ENCODE results near the gene INPP5D. TPM values are rescaled to one million over a fixed set of nuclear protein-coding genes. Genes with fewer than 3 reads are reported as not detected.

INPP5D gene
- total RNA-seq, 4 donors from 2014 or later: 7.8 to 40.4 (median 26.1) TPM

GRCh38 chr2:233072838-233073237 lies 12.7 kb downstream of the INPP5D start:
- TF ChIP-seq EP300 (IDR thresholded peaks at IDR 0.05; ENCODE audit: low read depth) (no peak), POLR2A (IDR thresholded peaks at IDR 0.05) (no peak), POLR2AphosphoS5 (IDR thresholded peaks at IDR 0.05) (no peak), CTCF (IDR thresholded peaks at IDR 0.05) (no peak)
- peaks cover 0 to 6% of the 10 kb centered on the region in 2 donors for H3K9me3 ChIP-seq
- H3K36me3 ChIP-seq: no peaks in the 10 kb centered on the region
- peaks cover 0 to 34% (median 6%) of the 10 kb centered on the region in 4 donors for H3K4me1 ChIP-seq
- no peak overlapping the region for H3K4me3 ChIP-seq
- in situ Hi-C loops (cut with MboI; ENCODE audit: low pct_ligation_motif_present in 1 of 4, low pct_unique_long_range_greater_than_20kb in 1 of 4, low sequenced_read_pairs in 3 of 4) (no loop called here), intact Hi-C loops (cut with DNase I; ENCODE audit: low total_unique reads) (no loop called here)
- H3K27ac ChIP-seq: no peak overlapping the region
- H3K27me3 ChIP-seq: no peaks in the 10 kb centered on the region
- 80 to 84% methylated on average over 2 to 4 of the region's 4 CpGs for WGBS, 2 donors (ENCODE audit: low coverage in 1 of 2)
- DNase-seq: no peak

- in situ Hi-C loops (cut with MboI; ENCODE audit: low pct_ligation_motif_present in 1 of 4, low pct_unique_long_range_greater_than_20kb in 1 of 4, low sequenced_read_pairs in 3 of 4): no loop called here
- Histone ChIP-seq H3K9me3 (peaks cover 0 to 6% of the 10 kb centered on the region in 2 donors), H3K4me3 (no peak overlapping the region), H3K36me3 (no peaks in the 10 kb centered on the region), H3K4me1 (peaks cover 0 to 31% (median 7%) of the 10 kb centered on the region in 4 donors), H3K27me3 (no peaks in the 10 kb centered on the region), H3K27ac (peak overlapping the region in 1 of 4 donors; percentile 20)
- DNase-seq: no peak
- TF ChIP-seq CTCF (IDR thresholded peaks at IDR 0.05) (no peak), POLR2AphosphoS5 (IDR thresholded peaks at IDR 0.05) (no peak), EP300 (IDR thresholded peaks at IDR 0.05; ENCODE audit: low read depth) (no peak), POLR2A (IDR thresholded peaks at IDR 0.05) (no peak)
- intact Hi-C loops (cut with DNase I; ENCODE audit: low total_unique reads): no loop called here
- 60 to 72% methylated on average over 3 to 7 of the region's 7 CpGs for WGBS, 2 donors (ENCODE audit: low coverage in 1 of 2)
These were observed 14.0 kb downstream of the INPP5D start for GRCh38 chr2:233074106-233074505.

GRCh38 chr2:233075141-233075965 lies 15.2 kb downstream of the INPP5D start:
- TF ChIP-seq CTCF (IDR thresholded peaks at IDR 0.05): no peak
- no peak for TF ChIP-seq POLR2AphosphoS5 (IDR thresholded peaks at IDR 0.05)
- TF ChIP-seq POLR2A (IDR thresholded peaks at IDR 0.05): no peak
- TF ChIP-seq EP300 (IDR thresholded peaks at IDR 0.05; ENCODE audit: low read depth): no peak
- H3K27me3 ChIP-seq: no peaks in the 10 kb centered on the region
- peak; percentile 42 for DNase-seq
- peaks cover 0 to 6% of the 10 kb centered on the region in 2 donors for H3K9me3 ChIP-seq
- H3K36me3 ChIP-seq: no peaks in the 10 kb centered on the region
- peaks cover 0 to 40% (median 8%) of the 10 kb centered on the region in 4 donors for H3K4me1 ChIP-seq
- intact Hi-C loops (cut with DNase I; ENCODE audit: low total_unique reads) (no loop called here), in situ Hi-C loops (cut with MboI; ENCODE audit: low pct_ligation_motif_present in 1 of 4, low pct_unique_long_range_greater_than_20kb in 1 of 4, low sequenced_read_pairs in 3 of 4) (no loop called here)
- H3K4me3 ChIP-seq: no peak overlapping the region
- 60% methylated on average over 6 of the region's 6 CpGs; no CpG with 5 or more reads in 1 of the 2 donors for WGBS, 2 donors (ENCODE audit: low coverage in 1 of 2)
- peak overlapping the region; percentile 32 to 72 (median 68) for H3K27ac ChIP-seq

- WGBS, 2 donors (ENCODE audit: low coverage in 1 of 2): 14% methylated on average over 2 of the region's 2 CpGs
- Histone ChIP-seq H3K4me3 (no peak overlapping the region), H3K27ac (peak overlapping the region; percentile 32 to 72 (median 68)), H3K36me3 (no peaks in the 10 kb centered on the region), H3K9me3 (peaks cover 0 to 6% of the 10 kb centered on the region in 2 donors), H3K4me1 (peaks cover 0 to 46% (median 8%) of the 10 kb centered on the region in 4 donors), H3K27me3 (no peaks in the 10 kb centered on the region)
- intact Hi-C loops (cut with DNase I; ENCODE audit: low total_unique reads): no loop called here
- in situ Hi-C loops (cut with MboI; ENCODE audit: low pct_ligation_motif_present in 1 of 4, low pct_unique_long_range_greater_than_20kb in 1 of 4, low sequenced_read_pairs in 3 of 4): no loop called here
- TF ChIP-seq POLR2AphosphoS5 (IDR thresholded peaks at IDR 0.05): peak in 1 of 3 donors; percentile 28
- no peak for TF ChIP-seq CTCF (IDR thresholded peaks at IDR 0.05)
- DNase-seq: peak; percentile 47
These were observed 15.8 kb downstream of the INPP5D start for GRCh38 chr2:233075966-233076339.

Data from transverse colon (tissue), 4 donors.